Measurements from ENCODE around the gene SAMD8. TPM values are rescaled to one million over a fixed set of nuclear protein-coding genes. Genes with fewer than 3 reads are reported as not detected.

The SAMD8 gene
- total and polyA plus RNA-seq, 2 of the 8 experiments (the other 6 are each of a cell fraction or from before 2014, with no cell fraction given), result 11.7 to 20.9 TPM

DNA sequence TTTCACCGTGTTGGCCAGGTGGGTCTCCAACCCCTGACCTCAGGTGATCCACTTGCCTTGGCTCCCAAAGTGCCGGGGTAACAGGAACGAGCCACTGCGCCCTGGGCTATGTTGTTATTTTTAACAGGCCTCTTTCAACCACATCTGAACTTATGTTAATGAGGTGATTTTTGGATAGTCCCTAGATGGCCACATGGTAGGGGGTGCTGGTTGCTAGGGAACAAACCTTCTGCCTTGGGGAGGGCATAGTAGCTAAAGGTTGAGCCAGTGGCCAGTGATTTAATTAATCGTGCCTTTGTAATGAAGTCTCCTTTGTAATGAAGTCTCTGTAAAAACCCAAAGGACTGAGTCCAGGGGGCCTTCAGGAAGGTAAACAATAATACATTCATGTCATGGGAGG, 115.2 kb downstream of the SAMD8 start:
- peaks cover 11 to 72% (median 31%) of the 10 kb centered on the region in 4 experiments for H3K36me3 ChIP-seq (ENCODE audit: control insufficient read depth in 2 of 4, insufficient read depth in 4 of 4, low read length in 3 of 4)
- H3K4me2 ChIP-seq (ENCODE audit: insufficient read depth in 1 of 2, low read depth in 2 of 2, low read length in 2 of 2), result peak overlapping the region; percentile 45 to 53
- TF ChIP-seq RXRA (IDR thresholded peaks at IDR 0.05; ENCODE audit: insufficient read depth, low read depth, low read length), result no peak
- TF ChIP-seq NRF1 (IDR thresholded peaks at IDR 0.05; ENCODE audit: low read depth, low read length), result no peak
- TF ChIP-seq CTBP2 (IDR thresholded peaks at IDR 0.05; ENCODE audit: borderline replicate concordance, insufficient read depth, insufficient read length, low read length), result no peak
- TF ChIP-seq SAP30 (IDR thresholded peaks at IDR 0.05; ENCODE audit: insufficient read depth, insufficient replicate concordance, low read length), result no peak

More for the DNA sequence above, 115.2 kb downstream of the SAMD8 start:
- Histone ChIP-seq H3K27ac (ENCODE audit: low read depth, low read length) (no peak overlapping the region), H3K23me2 (ENCODE audit: low read depth, low read length) (no peaks in the 10 kb centered on the region), H3K4me1 (replicated peaks in 1 of 4; ENCODE audit: control insufficient read depth in 3 of 4, insufficient read depth in 4 of 4, low read length in 3 of 4) (peaks cover 14 to 42% (median 32%) of the 10 kb centered on the region in 4 experiments), H4K91ac (replicated peaks; ENCODE audit: insufficient read length, low read length) (no peak overlapping the region), H3K56ac (replicated peaks; ENCODE audit: insufficient read length, low read depth, low read length) (no peak overlapping the region), H3K14ac (ENCODE audit: insufficient read length) (no peak overlapping the region), H2BK120ac (replicated peaks; ENCODE audit: low read depth, low read length) (no peak overlapping the region), H3K4me3 (ENCODE audit: extremely low read depth in 1 of 4, insufficient read depth in 2 of 4, low read depth in 3 of 4, low read length in 4 of 4) (peak overlapping the region in 1 of 4 experiments; percentile 4; a peak in 1 of 8 replicates), H2BK15ac (ENCODE audit: low read length) (0 out of 2 replicates have a peak overlapping the region, but pooled peaks have one; percentile 37), H3K79me2 (ENCODE audit: control insufficient read depth in 1 of 2, insufficient read depth in 2 of 2, low read length in 2 of 2) (peaks cover 6 to 64% of the 10 kb centered on the region in 2 experiments), H2BK5ac (ENCODE audit: low read depth, low read length) (peak overlapping the region; percentile 72; the same call in 1 of the 2 replicates), H3K79me1 (ENCODE audit: low read depth, low read length) (peaks cover 4% of the 10 kb centered on the region; the same call in 1 of the 2 replicates), H2BK12ac (ENCODE audit: low read depth, low read length) (no peak overlapping the region; the same call in 1 of the 2 replicates), H4K5ac (ENCODE audit: insufficient read length, low read depth, low read length) (no peak overlapping the region), H2BK20ac (ENCODE audit: low read length) (no peak overlapping the region), H4K8ac (ENCODE audit: extremely low read depth, insufficient read depth, low read length) (no peak overlapping the region), H2AK5ac (ENCODE audit: low read depth, low read length) (peak overlapping the region; percentile 55; the same call in 1 of the 2 replicates), H3K27me3 (replicated peaks in 1 of 4; ENCODE audit: control insufficient read depth in 3 of 4, extremely low read depth in 1 of 4, insufficient read depth in 3 of 4, low read length in 3 of 4) (no peaks in the 10 kb centered on the region), H3K9me3 (ENCODE audit: insufficient read depth in 2 of 2, low read depth in 1 of 2, low read length in 1 of 2) (no peaks in the 10 kb centered on the region), H4K20me1 (replicated peaks in 1 of 2; ENCODE audit: control insufficient read depth in 1 of 2, insufficient read depth in 2 of 2, low read length in 2 of 2) (peaks cover 3 to 10% of the 10 kb centered on the region in 2 experiments), H3K18ac (ENCODE audit: extremely low read depth, low read length) (peak overlapping the region; percentile 29; the same call in 1 of the 2 replicates), H3K23ac (ENCODE audit: insufficient read length) (no peak overlapping the region), H2AFZ (ENCODE audit: low read length) (no peak overlapping the region), H3K4ac (replicated peaks; ENCODE audit: insufficient read length, low read depth, low read length) (no peak overlapping the region), H3K9ac (replicated peaks in 1 of 4; ENCODE audit: extremely low read depth in 1 of 4, low read depth in 3 of 4, low read length in 3 of 4) (no peak overlapping the region)
- CTCF ChIA-PET (ENCODE audit: partially characterized antibody), result interaction anchor here (0.6 to 18.9 kb wide), 6 partner anchors 18 to 120 kb away, joined by 3 to 209 read pairs (median 3); partner anchors contain the start of genes SAMD8 and VDAC2
- FAIRE-seq (no peak), DNase-seq (ENCODE audit: low read depth in 1 of 2, low spot score in 2 of 2) (no peak)
- POLR2A ChIA-PET (ENCODE audit: partially characterized antibody), result interaction anchor here (0.6 to 27.6 kb wide), 4 partner anchors 7 to 994 kb away, joined by 3 to 801 read pairs (median 110); partner anchors contain the start of genes COMTD1 and VDAC2
- 68% methylated on average over 5 of the region's 5 CpGs; no CpG with 5 or more reads in 1 of the 2 experiments for WGBS, 2 experiments (ENCODE audit: extremely low coverage in 1 of 2, insufficient coverage in 1 of 2, insufficient read length in 1 of 2, insufficient replicate concordance in 2 of 2, low coverage in 1 of 2, low lambda C conversion rate in 2 of 2, missing lambda C conversion rate in 1 of 2)

Measured in H1 (cell line).